Body of pancreas (tissue), 4 donors: Measurements from ENCODE around the gene ANKS3. TPM values are rescaled to one million over a fixed set of nuclear protein-coding genes. Genes with fewer than 3 reads are reported as not detected.

Experiments used
- ATAC-seq: fragments of 150-250 bp; one replicate; pipeline ENCODE4 v1.9.1; 2016
- DNase-seq, 4 donors: peaks; one replicate each; pipeline ENCODE4 v3.0.0-alpha.2; 2019
- H3K27ac ChIP-seq, 4 donors: fragments of 200-600 bp; sonication (generic); 1 replicate in 3 of 4; 2 replicates in 1 of 4; pipeline versions ENCODE4 v1.5.1 to v1.6.1; 2016 to 2019; ENCODE audit warnings: mild to moderate bottlenecking in 1 of 4, mixed read lengths in 1 of 4, moderate library complexity in 1 of 4
- H3K27me3 ChIP-seq, 2 donors: fragments of 200-600 bp; sonication (generic); one replicate each; pipeline ENCODE4 v1.6.0; 2016; ENCODE audit warnings: mild to moderate bottlenecking in 1 of 2
- H3K36me3 ChIP-seq, 2 donors: fragments of 200-600 bp; sonication (generic); replicated peaks in 1 of 2; 2 replicates each; pipeline ENCODE4 v1.5.1; 2016; ENCODE audit warnings: low read depth in 2 of 2; ENCODE audit not compliant: insufficient read depth in 1 of 2
- H3K4me1 ChIP-seq: fragments of 200-600 bp; sonication (generic); one replicate; pipeline ENCODE4 v1.6.0; 2016
- H3K4me3 ChIP-seq, 2 donors: fragments of 200-600 bp; sonication (generic); 1 replicate in 1 of 2; 2 replicates in 1 of 2; pipeline ENCODE4 v1.5.1; 2016 to 2019
- H3K9me3 ChIP-seq, 3 donors: fragments of 200-600 bp; sonication (generic); 1 replicate in 2 of 3; 2 replicates in 1 of 3; pipeline ENCODE4 v1.5.1; 2016
- CTCF ChIP-seq, 7 experiments: fragments of 450-650 bp in 4 of 7; fragments of 200-600 bp in 3 of 7; sonication (generic) in 3 of 7; IDR thresholded peaks; one replicate each; pipeline ENCODE4 v1.5.1; 2016 to 2019; ENCODE audit warnings: antibody characterized with exemption in 7 of 7
- POLR2A ChIP-seq, 3 donors: fragments of 450-650 bp; IDR thresholded peaks; one replicate each; pipeline ENCODE4 v1.6.1; 2016; ENCODE audit warnings: antibody characterized with exemption in 3 of 3, mild to moderate bottlenecking in 2 of 3
- WGBS, 2 donors: methylation state at CpG; one replicate each; pipeline ENCODE4 v1.1.5; 2017; 5-methylcytosine and 5-hydroxymethylcytosine counted together
- intact Hi-C: fragments of 100-400 bp; cut with DNase I; formaldehyde crosslinking; loops from one replicate; pipeline ENCODE4 v1.15.1; 2023
- total RNA-seq, 2 donors: library from RNA; depleted of rRNA; stranded (reverse); fragments of >200 nt; gene quantifications; one replicate each; pipeline ENCODE4 v1.1.0, GENCODE V29; 2016

The ANKS3 gene
- total RNA-seq, 2 donors from 2014 or later, result 16.6 to 64.9 TPM

GRCh38 chr16:4755687-4756086 is 21.6 kb upstream of the ANKS3 start:
- 96% methylated on average over 6 of the region's 6 CpGs for WGBS, 2 donors
- no peak overlapping the region for H3K27ac ChIP-seq
- TF ChIP-seq CTCF (IDR thresholded peaks at IDR 0.05) (no peak), POLR2A (IDR thresholded peaks at IDR 0.05) (no peak)

GRCh38 chr16:4754865-4755264 is 20.8 kb upstream of the ANKS3 start:
- WGBS, 2 donors, result 98 to 99% methylated on average over 4 of the region's 4 CpGs

More at GRCh38 chr16:4755687-4756086, 21.6 kb upstream of the ANKS3 start:
- H3K4me3 ChIP-seq, result no peak overlapping the region
- H3K36me3 ChIP-seq, result peaks cover 13 to 36% of the 10 kb centered on the region in 2 donors
- intact Hi-C loops, result no loop called here
- no peaks in the 10 kb centered on the region for H3K9me3 ChIP-seq
- no peak for ATAC-seq
- H3K4me1 ChIP-seq, result no peaks in the 10 kb centered on the region
- DNase-seq, result no peak
- H3K27me3 ChIP-seq, result no peaks in the 10 kb centered on the region

GRCh38 chr16:4753227-4753626 is 19.2 kb upstream of the ANKS3 start:
- H3K36me3 ChIP-seq, result peaks cover 12 to 21% of the 10 kb centered on the region in 2 donors
- no peak overlapping the region for H3K4me3 ChIP-seq
- no peaks in the 10 kb centered on the region for H3K27me3 ChIP-seq
- TF ChIP-seq POLR2A (IDR thresholded peaks at IDR 0.05), result no peak
- no peak for TF ChIP-seq CTCF (IDR thresholded peaks at IDR 0.05)
- H3K4me1 ChIP-seq, result no peaks in the 10 kb centered on the region
- H3K27ac ChIP-seq, result no peak overlapping the region
- intact Hi-C loops, result no loop called here
- H3K9me3 ChIP-seq, result no peaks in the 10 kb centered on the region
- no peak for ATAC-seq
- no peak for DNase-seq
- WGBS, 2 donors, result 73 to 84% methylated on average over 8 to 11 of the region's 11 CpGs

More at GRCh38 chr16:4754865-4755264, 20.8 kb upstream of the ANKS3 start:
- DNase-seq (no peak), ATAC-seq (no peak)
- no peak overlapping the region for H3K4me3 ChIP-seq
- TF ChIP-seq CTCF (IDR thresholded peaks at IDR 0.05) (no peak), POLR2A (IDR thresholded peaks at IDR 0.05) (no peak)
- H3K4me1 ChIP-seq, result no peaks in the 10 kb centered on the region
- intact Hi-C loops, result no loop called here
- no peaks in the 10 kb centered on the region for H3K27me3 ChIP-seq
- H3K36me3 ChIP-seq, result peaks cover 13 to 31% of the 10 kb centered on the region in 2 donors
- no peak overlapping the region for H3K27ac ChIP-seq
- no peaks in the 10 kb centered on the region for H3K9me3 ChIP-seq

- peaks cover 9 to 20% of the 10 kb centered on the region in 2 donors for H3K36me3 ChIP-seq
- no peak for ATAC-seq
Observed at GRCh38 chr16:4752351-4753100, 18.5 kb upstream of the ANKS3 start.

More at GRCh38 chr16:4752351-4753100, 18.5 kb upstream of the ANKS3 start:
- WGBS, 2 donors, result 92 to 94% methylated on average over 11 to 26 of the region's 44 CpGs
- no peak for DNase-seq
- Histone ChIP-seq H3K4me1 (no peaks in the 10 kb centered on the region), H3K4me3 (no peak overlapping the region), H3K27me3 (no peaks in the 10 kb centered on the region), H3K9me3 (no peaks in the 10 kb centered on the region), H3K27ac (no peak overlapping the region)
- intact Hi-C loops, result no loop called here
- no peak for TF ChIP-seq POLR2A (IDR thresholded peaks at IDR 0.05)
- no peak for TF ChIP-seq CTCF (IDR thresholded peaks at IDR 0.05)
